Lower lobe of right lung (tissue), 2 donors: ENCODE results near the gene BCL2L2. TPM values are rescaled to one million over a fixed set of nuclear protein-coding genes. Genes with fewer than 3 reads are reported as not detected.
A peak's percentile ranks its signal among the peaks of the same experiment; 100 is the strongest.

Experiments used
- ATAC-seq, 2 donors: fragments of 200-7000 bp; cut with Tn5 transposase; one replicate each; pipeline ENCODE4 v1.9.1; 2020 to 2022; ENCODE audit warnings: mild to moderate bottlenecking in 2 of 2, moderate library complexity in 2 of 2
- DNase-seq: peaks from one replicate; pipeline ENCODE4 v3.0.0-alpha.2; 2020
- H3K27ac ChIP-seq: fragments of 200-600 bp; one replicate; pipeline ENCODE4 v1.8.0; 2022
- H3K27me3 ChIP-seq: fragments of 200-600 bp; one replicate; pipeline ENCODE4 v1.8.0; 2022; ENCODE audit warnings: low read depth
- H3K36me3 ChIP-seq: fragments of 200-600 bp; one replicate; pipeline ENCODE4 v1.8.0; 2022; ENCODE audit warnings: mild to moderate bottlenecking
- H3K4me1 ChIP-seq: fragments of 200-600 bp; one replicate; pipeline ENCODE4 v1.8.0; 2022
- H3K4me3 ChIP-seq: fragments of 200-600 bp; one replicate; pipeline ENCODE4 v1.8.0; 2022; ENCODE audit warnings: mild to moderate bottlenecking
- H3K9me3 ChIP-seq: fragments of 200-600 bp; one replicate; pipeline ENCODE4 v1.8.0; 2022
- CTCF ChIP-seq: fragments of 200-600 bp; IDR thresholded peaks from one replicate; pipeline ENCODE4 v1.8.0; 2022; ENCODE audit warnings: antibody characterized with exemption, mild to moderate bottlenecking
- intact Hi-C: fragments of 100-400 bp; cut with DNase I; formaldehyde crosslinking; loops from one replicate; pipeline ENCODE4 v1.11.0; 2022
- total RNA-seq: library from RNA; stranded (reverse); fragmentation: NEBNext Ultra II Directional; extraction: Animal tissue kit (Norgen Biotek cat#: 25700); gene quantifications from one replicate; pipeline ENCODE4 v1.2.1, GENCODE V29; 2021
- donor health status: DM: no; HTN: yes; CAD: no; lungs with severe emphysema.

The BCL2L2 gene
- total RNA-seq, 1 donor from 2014 or later: 43.9 TPM

GRCh38 chr14:23301969-23302289, 4.7 kb upstream of the BCL2L2 start:
- H3K27me3 ChIP-seq: no peaks in the 10 kb centered on the region
- intact Hi-C loops: no loop called here
- TF ChIP-seq CTCF: no peak
- peaks cover 45% of the 10 kb centered on the region for H3K4me1 ChIP-seq
- peaks cover 16% of the 10 kb centered on the region for H3K36me3 ChIP-seq
- DNase-seq (no peak), ATAC-seq (peak; percentile 15 to 17)
- peak overlapping the region; percentile 78 for H3K4me3 ChIP-seq
- no peaks in the 10 kb centered on the region for H3K9me3 ChIP-seq
- peak overlapping the region; percentile 96 for H3K27ac ChIP-seq

- ATAC-seq (peak; percentile 66 to 68), DNase-seq (peak; percentile 83)
- intact Hi-C loops: no loop called here
- TF ChIP-seq CTCF: no peak
- Histone ChIP-seq H3K4me3 (peak within 1 kb of the TSS; percentile 78), H3K4me1 (peaks cover 51% of the 10 kb centered on the region), H3K27me3 (no peaks in the 10 kb centered on the region), H3K36me3 (peaks cover 11% of the 10 kb centered on the region), H3K27ac (peak within 1 kb of the TSS; percentile 96), H3K9me3 (no peaks in the 10 kb centered on the region)
Measured at GRCh38 chr14:23302290-23303225, 4.1 kb upstream of the BCL2L2 start, which contains the start of gene PPP1R3E. Gene PPP1R3E (minus strand): TSS chr14:23302859. CDS start chr14:23302576, 283 bp downstream.

- Histone ChIP-seq H3K9me3 (no peaks in the 10 kb centered on the region), H3K36me3 (peaks cover 42% of the 10 kb centered on the region), H3K4me1 (peaks cover 43% of the 10 kb centered on the region), H3K27ac (peak overlapping the region; percentile 82), H3K27me3 (no peaks in the 10 kb centered on the region), H3K4me3 (peak overlapping the region; percentile 65)
- no peak for TF ChIP-seq CTCF
- DNase-seq (no peak), ATAC-seq (no peak)
- intact Hi-C loops: no loop called here
Measured at GRCh38 chr14:23307146-23307530, 505 bp downstream of the BCL2L2 start.

- no peaks in the 10 kb centered on the region for H3K27me3 ChIP-seq
- H3K36me3 ChIP-seq: peaks cover 48% of the 10 kb centered on the region
- H3K27ac ChIP-seq: peak overlapping the region; percentile 82
- peak overlapping the region; percentile 65 for H3K4me3 ChIP-seq
- ATAC-seq: no peak
- no peak for DNase-seq
- H3K4me1 ChIP-seq: peaks cover 40% of the 10 kb centered on the region
- no peak for TF ChIP-seq CTCF
- intact Hi-C loops: no loop called here
- no peaks in the 10 kb centered on the region for H3K9me3 ChIP-seq
Measured at GRCh38 chr14:23307687-23308644, 1.3 kb downstream of the BCL2L2 start.

GRCh38 chr14:23308721-23309445, 2.2 kb downstream of the BCL2L2 start:
- Histone ChIP-seq H3K27me3 (no peaks in the 10 kb centered on the region), H3K4me3 (no peak overlapping the region), H3K36me3 (peaks cover 48% of the 10 kb centered on the region), H3K4me1 (peaks cover 38% of the 10 kb centered on the region), H3K9me3 (no peaks in the 10 kb centered on the region), H3K27ac (no peak overlapping the region)
- no peak for DNase-seq
- intact Hi-C loops: no loop called here
- TF ChIP-seq CTCF: no peak
- no peak for ATAC-seq
